ENCODE measurements around the gene LRRC34.

The LRRC34 gene

GRCh38 chr3:169813278-169813677 lies 574 bp upstream of the LRRC34 start:
- no peak for DNase-seq

- DNase-seq = no peak
Measured at GRCh38 chr3:169811631-169812331, 923 bp downstream of the LRRC34 start.

- no peak for DNase-seq
Measured at GRCh38 chr3:169809230-169809795, 3.4 kb downstream of the LRRC34 start.

GRCh38 chr3:169804681-169805080 lies 8.0 kb downstream of the LRRC34 start:
- no peak for DNase-seq

- no peak for DNase-seq
Measured at GRCh38 chr3:169792359-169792758, 20.3 kb downstream of the LRRC34 start.

- DNase-seq = no peak
Measured at GRCh38 chr3:169790687-169791429, 21.8 kb downstream of the LRRC34 start.

GRCh38 chr3:169790219-169790618 lies 22.5 kb downstream of the LRRC34 start:
- DNase-seq = no peak

GRCh38 chr3:169787791-169788190 lies 24.9 kb downstream of the LRRC34 start:
- no peak for DNase-seq

- DNase-seq = no peak
Measured at GRCh38 chr3:169787120-169787519, 25.6 kb downstream of the LRRC34 start.

GRCh38 chr3:169781209-169781855 lies 31.4 kb downstream of the LRRC34 start:
- no peak for DNase-seq

- no peak for DNase-seq
Measured at GRCh38 chr3:169780742-169781141, 32.0 kb downstream of the LRRC34 start.

GRCh38 chr3:169777822-169778221 lies 34.9 kb downstream of the LRRC34 start:
- DNase-seq = no peak

GRCh38 chr3:169774186-169774585 lies 38.5 kb downstream of the LRRC34 start:
- no peak for DNase-seq

- DNase-seq = peak; percentile 66 to 85 (median 82)
Measured at GRCh38 chr3:169772897-169773816, 39.5 kb downstream of the LRRC34 start, which contains the start of gene MYNN. MYNN (plus strand) TSS chr3:169773396; CDS start chr3:169774296, 900 bp downstream.

GRCh38 chr3:169772305-169772896 lies 40.3 kb downstream of the LRRC34 start:
- peak in 2 of 4 experiments; percentile 35 to 54 for DNase-seq

- DNase-seq = peak; percentile 2 to 34 (median 10)
Measured at GRCh38 chr3:169771497-169772304, 41.0 kb downstream of the LRRC34 start.

GRCh38 chr3:169769287-169770181 lies 43.2 kb downstream of the LRRC34 start, which contains the start of gene ACTRT3:
ACTRT3 (minus strand) TSS chr3:169769561; CDS start chr3:169769520, 41 bp downstream.
- DNase-seq = peak; percentile 24 to 38 (median 26)

- peak; percentile 84 to 90 (median 88) for DNase-seq
Measured at GRCh38 chr3:169764882-169765612, 47.7 kb downstream of the LRRC34 start, which contains the start of gene TERC. TERC (minus strand) TSS chr3:169765060.
